ENCODE results near the gene TFF1. TPM values are rescaled to one million over a fixed set of nuclear protein-coding genes. Genes with fewer than 3 reads are reported as not detected.

Gene TFF1
- total RNA-seq, 1 donor from 2014 or later = not detected

DNA sequence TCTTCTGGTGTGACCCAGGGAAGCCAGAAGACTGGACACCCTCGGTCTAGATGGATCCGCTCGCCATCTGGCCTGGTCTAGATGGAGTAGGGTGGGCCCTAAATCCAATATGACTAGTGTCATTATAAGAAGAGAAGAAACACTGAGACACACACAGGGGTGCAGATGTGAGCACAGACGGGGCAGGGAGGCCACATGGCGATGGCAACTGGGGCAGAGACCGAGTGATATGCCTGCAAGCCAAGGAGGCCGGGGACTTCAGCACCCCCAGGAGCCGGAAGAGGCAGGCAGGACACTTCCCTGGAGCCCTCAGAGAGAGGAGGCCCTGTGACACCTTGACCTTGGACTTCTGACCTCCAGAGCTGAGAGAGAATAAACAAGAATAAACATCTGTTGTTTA, 45.5 kb downstream of the TFF1 start:
- no peak overlapping the region for H3K4me3 ChIP-seq (ENCODE audit: low read depth, low read length)
- DNase-seq (ENCODE audit: low read depth) = no peak
- TF ChIP-seq, protein P1, sequence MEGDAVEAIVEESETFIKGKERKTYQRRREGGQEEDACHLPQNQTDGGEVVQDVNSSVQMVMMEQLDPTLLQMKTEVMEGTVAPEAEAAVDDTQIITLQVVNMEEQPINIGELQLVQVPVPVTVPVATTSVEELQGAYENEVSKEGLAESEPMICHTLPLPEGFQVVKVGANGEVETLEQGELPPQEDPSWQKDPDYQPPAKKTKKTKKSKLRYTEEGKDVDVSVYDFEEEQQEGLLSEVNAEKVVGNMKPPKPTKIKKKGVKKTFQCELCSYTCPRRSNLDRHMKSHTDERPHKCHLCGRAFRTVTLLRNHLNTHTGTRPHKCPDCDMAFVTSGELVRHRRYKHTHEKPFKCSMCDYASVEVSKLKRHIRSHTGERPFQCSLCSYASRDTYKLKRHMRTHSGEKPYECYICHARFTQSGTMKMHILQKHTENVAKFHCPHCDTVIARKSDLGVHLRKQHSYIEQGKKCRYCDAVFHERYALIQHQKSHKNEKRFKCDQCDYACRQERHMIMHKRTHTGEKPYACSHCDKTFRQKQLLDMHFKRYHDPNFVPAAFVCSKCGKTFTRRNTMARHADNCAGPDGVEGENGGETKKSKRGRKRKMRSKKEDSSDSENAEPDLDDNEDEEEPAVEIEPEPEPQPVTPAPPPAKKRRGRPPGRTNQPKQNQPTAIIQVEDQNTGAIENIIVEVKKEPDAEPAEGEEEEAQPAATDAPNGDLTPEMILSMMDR (IDR thresholded peaks at IDR 0.05; ENCODE audit: insufficient read depth, low read length, poor library complexity, severe bottlenecking) = no peak
- H3K36me3 ChIP-seq (ENCODE audit: control insufficient read depth, insufficient read depth, low read length) = no peaks in the 10 kb centered on the region
- peaks cover 4% of the 10 kb centered on the region for H3K27me3 ChIP-seq (ENCODE audit: control insufficient read depth, insufficient read depth, low read length)

DNA sequence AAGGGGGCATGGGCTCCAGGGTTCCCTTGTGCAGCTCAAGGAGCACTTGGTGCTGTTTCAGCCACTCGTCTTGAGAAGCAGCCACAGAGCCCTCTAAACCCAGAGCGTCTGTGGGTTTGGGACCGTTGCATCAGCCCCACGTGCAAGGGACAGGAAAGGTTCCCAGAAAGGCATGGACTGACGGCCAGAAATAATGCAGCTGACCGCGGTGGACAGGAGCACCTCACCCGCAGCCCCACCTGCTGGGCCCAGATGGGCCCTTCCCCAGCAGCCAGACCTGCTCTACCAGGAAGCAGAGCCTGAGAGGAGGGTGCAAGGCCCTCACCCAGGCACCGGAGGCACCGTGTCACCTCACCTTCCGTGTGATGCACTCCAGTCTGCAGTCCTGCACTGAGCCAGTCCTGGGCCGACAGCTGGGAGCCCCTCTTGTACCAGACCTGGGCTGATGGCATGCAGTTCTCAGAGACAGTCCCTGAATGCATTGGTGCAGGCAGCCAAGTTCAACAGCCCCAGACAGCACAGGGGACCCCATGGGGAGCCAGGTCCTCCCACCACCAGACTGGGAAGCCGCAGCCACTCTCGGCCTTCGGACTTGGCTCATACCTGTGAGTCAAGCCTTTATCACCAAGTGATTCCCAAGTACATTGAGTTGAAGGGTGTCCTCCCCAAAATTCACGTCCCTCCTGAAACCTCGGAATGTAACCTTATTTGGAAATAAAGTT, 46.3 kb downstream of the TFF1 start:
- peaks cover 4% of the 10 kb centered on the region for H3K27me3 ChIP-seq (ENCODE audit: control insufficient read depth, insufficient read depth, low read length)
- TF ChIP-seq, protein P1 (IDR thresholded peaks at IDR 0.05; ENCODE audit: insufficient read depth, low read length, poor library complexity, severe bottlenecking) = no peak
- DNase-seq (ENCODE audit: low read depth) = no peak
- H3K4me3 ChIP-seq (ENCODE audit: low read depth, low read length) = no peak overlapping the region
- H3K36me3 ChIP-seq (ENCODE audit: control insufficient read depth, insufficient read depth, low read length) = no peaks in the 10 kb centered on the region

DNA sequence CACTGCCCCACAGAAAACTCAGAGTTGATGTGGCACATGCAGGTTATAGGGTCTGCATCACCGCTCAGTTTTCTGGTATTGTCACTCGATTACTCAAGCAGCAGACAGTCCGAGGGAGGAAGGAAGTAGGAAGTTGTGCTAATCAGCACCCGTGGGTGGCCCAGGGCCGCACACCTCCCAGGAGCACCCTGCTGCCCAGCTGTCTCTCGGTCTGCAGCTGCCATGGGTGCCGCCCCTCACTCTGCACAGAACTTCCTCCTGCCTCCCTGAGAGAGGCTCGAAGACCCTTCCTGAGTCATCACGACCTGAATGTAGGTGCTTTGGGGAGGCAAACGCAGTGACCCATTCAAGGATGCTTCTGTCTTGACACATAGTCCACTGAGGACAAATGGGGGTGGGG, 47.0 kb downstream of the TFF1 start:
- TF ChIP-seq, protein P1 (IDR thresholded peaks at IDR 0.05; ENCODE audit: insufficient read depth, low read length, poor library complexity, severe bottlenecking) = no peak
- Histone ChIP-seq H3K36me3 (ENCODE audit: control insufficient read depth, insufficient read depth, low read length) (no peaks in the 10 kb centered on the region), H3K27me3 (ENCODE audit: control insufficient read depth, insufficient read depth, low read length) (peaks cover 4% of the 10 kb centered on the region), H3K4me3 (ENCODE audit: low read depth, low read length) (no peak overlapping the region)
- no peak for DNase-seq (ENCODE audit: low read depth)

DNA sequence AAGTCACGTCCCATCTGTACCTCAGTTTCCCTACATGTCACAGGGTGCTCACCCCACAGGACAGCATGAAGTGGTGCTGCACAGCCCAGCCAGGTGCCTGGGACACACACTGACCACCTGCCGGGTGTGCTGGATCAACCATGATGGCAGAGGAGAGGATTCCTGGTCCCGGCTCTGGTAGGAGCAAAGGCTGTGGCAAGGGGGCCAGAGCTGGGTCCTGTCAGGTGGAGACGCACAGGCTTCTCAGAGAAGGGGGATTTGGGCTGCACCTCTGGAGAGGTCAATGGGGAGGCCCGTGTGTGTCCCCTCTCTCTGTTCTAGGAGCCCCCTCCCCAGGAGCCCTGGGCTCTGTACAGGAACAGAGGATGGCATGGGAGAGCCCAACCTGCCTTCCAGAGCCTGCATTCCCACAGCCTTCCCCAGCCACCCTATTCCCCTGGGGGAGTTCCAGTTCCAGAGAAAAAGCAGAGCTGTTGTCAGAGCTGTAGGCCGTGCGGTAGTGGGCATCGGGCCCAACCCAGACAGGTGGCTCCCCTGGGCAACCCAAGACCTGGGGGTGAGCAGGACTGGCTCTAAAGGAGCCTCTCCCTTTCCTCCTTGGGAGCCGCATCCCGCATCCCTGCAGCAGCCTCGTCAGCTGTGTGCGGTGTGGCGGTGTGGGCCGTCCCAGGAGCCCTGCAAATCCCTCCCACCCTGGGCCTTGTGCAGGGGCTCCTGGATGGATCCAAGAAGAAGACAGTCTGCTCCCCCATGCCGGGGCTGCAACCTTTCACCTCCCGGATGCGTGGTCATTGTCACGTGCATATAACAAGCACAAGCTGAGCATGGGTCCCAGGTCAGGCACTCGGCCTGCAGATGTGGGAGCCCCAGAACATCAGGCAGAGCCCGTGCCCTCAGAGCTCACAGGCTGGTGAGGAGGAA, 48.2 kb downstream of the TFF1 start:
- Histone ChIP-seq H3K4me3 (ENCODE audit: low read depth, low read length) (no peak overlapping the region), H3K36me3 (ENCODE audit: control insufficient read depth, insufficient read depth, low read length) (no peaks in the 10 kb centered on the region), H3K27me3 (ENCODE audit: control insufficient read depth, insufficient read depth, low read length) (peaks cover 6% of the 10 kb centered on the region)
- no peak for DNase-seq (ENCODE audit: low read depth)
- TF ChIP-seq, protein P1 (IDR thresholded peaks at IDR 0.05; ENCODE audit: insufficient read depth, low read length, poor library complexity, severe bottlenecking) = no peak

DNA sequence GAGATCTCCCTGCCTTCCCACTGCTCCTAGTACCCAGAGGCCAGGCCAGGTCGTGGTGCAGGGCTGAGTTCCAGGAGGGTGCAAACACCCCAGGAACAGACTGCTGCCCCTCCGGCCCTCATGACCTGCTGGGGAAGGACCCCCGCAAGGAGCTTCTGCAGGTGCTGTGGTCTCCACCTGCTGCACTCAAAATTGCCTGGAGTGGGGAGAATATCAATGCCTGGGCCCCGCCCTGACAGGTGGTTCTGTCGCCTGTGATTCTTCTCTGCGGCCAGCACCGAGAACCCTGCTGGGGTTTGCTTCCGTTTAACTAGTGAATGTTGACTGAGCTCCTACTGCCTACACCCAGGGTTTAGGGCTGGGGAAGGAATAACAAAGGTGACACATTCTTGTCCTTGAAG, 49.0 kb downstream of the TFF1 start:
- peaks cover 6% of the 10 kb centered on the region for H3K27me3 ChIP-seq (ENCODE audit: control insufficient read depth, insufficient read depth, low read length)
- TF ChIP-seq, protein P1 (IDR thresholded peaks at IDR 0.05; ENCODE audit: insufficient read depth, low read length, poor library complexity, severe bottlenecking) = no peak
- DNase-seq (ENCODE audit: low read depth) = no peak

More for the DNA sequence above, 49.0 kb downstream of the TFF1 start:
- no peak overlapping the region for H3K4me3 ChIP-seq (ENCODE audit: low read depth, low read length)
- H3K36me3 ChIP-seq (ENCODE audit: control insufficient read depth, insufficient read depth, low read length) = no peaks in the 10 kb centered on the region

Measured in kidney epithelial cell (primary cell).